Left ventricle myocardium inferior (tissue), 1 donor: ENCODE measurements around the gene DNAJB1. TPM values are rescaled to one million over a fixed set of nuclear protein-coding genes. Genes with fewer than 3 reads are reported as not detected.

Experiments used
- DNase-seq: peaks from one replicate; pipeline ENCODE4 v3.0.0-alpha.2; 2020
- H3K27ac ChIP-seq: fragments of 200-600 bp; replicated peaks from 2 replicates; pipeline ENCODE4 v1.8.0; 2021
- H3K27me3 ChIP-seq: fragments of 200-600 bp; 2 replicates; pipeline ENCODE4 v1.8.0; 2021; ENCODE audit warnings: low read depth
- H3K36me3 ChIP-seq: fragments of 200-600 bp; 2 replicates; pipeline ENCODE4 v1.8.0; 2021
- H3K4me1 ChIP-seq: fragments of 200-600 bp; 2 replicates; pipeline ENCODE4 v1.8.0; 2021
- H3K4me3 ChIP-seq: fragments of 200-600 bp; 2 replicates; pipeline ENCODE4 v1.8.0; 2021; ENCODE audit warnings: mild to moderate bottlenecking, moderate library complexity
- H3K9me3 ChIP-seq: fragments of 200-600 bp; replicated peaks from 2 replicates; pipeline ENCODE4 v1.8.0; 2021
- intact Hi-C: fragments of 100-400 bp; cut with micrococcal nuclease; formaldehyde crosslinking; loops from one replicate; pipeline ENCODE4 v1.11.0; 2022
- total RNA-seq: library from RNA; stranded (reverse); fragmentation: NEBNext Ultra II Directional; extraction: Animal tissue kit (Norgen Biotek cat#: 25700); gene quantifications from one replicate; pipeline ENCODE4 v1.2.1, GENCODE V29; 2021
- TF ChIP-seq, protein P1 (sequence below): fragments of 200-600 bp; IDR thresholded peaks from 2 replicates; pipeline ENCODE4 v1.8.0; 2021; ENCODE audit warnings: antibody characterized with exemption, mild to moderate bottlenecking, borderline replicate concordance
- donor health status: DM: no; HTN: yes; CAD: no; lungs with severe emphysema.

DNAJB1 gene
- total RNA-seq, 1 donor from 2014 or later = 48.7 TPM

DNA sequence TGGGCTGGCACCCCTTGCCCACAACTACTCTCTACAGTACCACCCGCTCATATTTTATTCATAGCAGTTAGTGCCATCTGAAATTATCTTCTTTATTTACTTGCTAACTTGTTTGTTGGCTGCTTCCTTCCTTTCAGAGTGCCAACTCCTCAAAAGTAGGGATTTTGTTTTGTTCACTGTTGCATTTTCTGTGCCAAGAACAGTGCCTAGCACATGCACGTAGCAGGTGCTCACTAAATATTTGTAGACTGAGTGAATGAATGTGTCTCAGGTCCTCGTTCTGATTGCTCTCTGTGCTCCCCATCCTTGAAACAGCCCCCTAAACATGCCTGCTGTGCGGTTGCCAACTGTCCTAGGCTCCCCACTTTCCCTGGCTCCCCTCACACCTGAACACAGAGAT is 23.8 kb downstream of the DNAJB1 start:
- peak overlapping the region; percentile 96 for H3K4me3 ChIP-seq
- H3K36me3 ChIP-seq = peaks cover 25% of the 10 kb centered on the region
- DNase-seq = no peak
- no peak overlapping the region for H3K27ac ChIP-seq
- H3K4me1 ChIP-seq = peaks cover 30% of the 10 kb centered on the region
- H3K27me3 ChIP-seq = no peaks in the 10 kb centered on the region
- TF ChIP-seq, protein P1, sequence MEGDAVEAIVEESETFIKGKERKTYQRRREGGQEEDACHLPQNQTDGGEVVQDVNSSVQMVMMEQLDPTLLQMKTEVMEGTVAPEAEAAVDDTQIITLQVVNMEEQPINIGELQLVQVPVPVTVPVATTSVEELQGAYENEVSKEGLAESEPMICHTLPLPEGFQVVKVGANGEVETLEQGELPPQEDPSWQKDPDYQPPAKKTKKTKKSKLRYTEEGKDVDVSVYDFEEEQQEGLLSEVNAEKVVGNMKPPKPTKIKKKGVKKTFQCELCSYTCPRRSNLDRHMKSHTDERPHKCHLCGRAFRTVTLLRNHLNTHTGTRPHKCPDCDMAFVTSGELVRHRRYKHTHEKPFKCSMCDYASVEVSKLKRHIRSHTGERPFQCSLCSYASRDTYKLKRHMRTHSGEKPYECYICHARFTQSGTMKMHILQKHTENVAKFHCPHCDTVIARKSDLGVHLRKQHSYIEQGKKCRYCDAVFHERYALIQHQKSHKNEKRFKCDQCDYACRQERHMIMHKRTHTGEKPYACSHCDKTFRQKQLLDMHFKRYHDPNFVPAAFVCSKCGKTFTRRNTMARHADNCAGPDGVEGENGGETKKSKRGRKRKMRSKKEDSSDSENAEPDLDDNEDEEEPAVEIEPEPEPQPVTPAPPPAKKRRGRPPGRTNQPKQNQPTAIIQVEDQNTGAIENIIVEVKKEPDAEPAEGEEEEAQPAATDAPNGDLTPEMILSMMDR = no peak
- H3K9me3 ChIP-seq = no peaks in the 10 kb centered on the region
- intact Hi-C loops = no loop called here

DNA sequence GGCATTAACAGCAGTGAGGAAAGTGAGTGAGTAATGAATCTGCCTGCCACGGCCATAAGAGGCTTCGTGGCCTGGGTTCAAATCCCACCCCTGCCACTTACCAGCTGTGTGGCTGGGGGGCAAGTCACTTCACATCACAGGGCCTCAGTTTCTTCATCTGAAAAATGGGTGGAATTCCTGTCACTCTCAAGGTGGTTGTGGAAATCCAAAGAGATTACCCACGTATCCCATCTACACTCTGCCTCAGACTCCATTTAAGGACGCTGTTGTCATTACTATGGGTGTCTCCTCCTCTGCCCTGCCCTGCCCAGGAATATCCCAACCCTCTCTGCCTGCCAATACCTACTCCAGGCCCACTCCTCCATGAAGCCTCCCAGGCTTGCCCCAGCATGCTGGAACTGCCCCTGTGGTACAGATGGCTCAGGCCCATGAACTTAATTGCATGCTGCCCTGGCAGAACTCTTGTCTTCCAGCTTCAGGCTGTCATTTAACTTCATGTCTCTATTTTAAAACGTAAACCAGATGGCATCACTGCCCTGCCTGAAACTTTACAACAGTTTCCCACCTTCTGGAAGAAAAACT is 25.4 kb downstream of the DNAJB1 start:
- Histone ChIP-seq H3K4me1 (peaks cover 29% of the 10 kb centered on the region), H3K27ac (no peak overlapping the region), H3K9me3 (no peaks in the 10 kb centered on the region), H3K36me3 (peaks cover 41% of the 10 kb centered on the region), H3K27me3 (no peaks in the 10 kb centered on the region), H3K4me3 (no peak overlapping the region)
- DNase-seq = no peak
- intact Hi-C loops = no loop called here
- TF ChIP-seq, protein P1 = no peak

GRCh38 chr19:14487370-14488125 is 30.6 kb downstream of the DNAJB1 start:
- peaks cover 6% of the 10 kb centered on the region for H3K4me1 ChIP-seq
- no peak for DNase-seq
- H3K27ac ChIP-seq = no peak overlapping the region
- TF ChIP-seq, protein P1 = no peak
- peaks cover 72% of the 10 kb centered on the region for H3K36me3 ChIP-seq
- H3K9me3 ChIP-seq = no peaks in the 10 kb centered on the region
- intact Hi-C loops = no loop called here
- no peak overlapping the region for H3K4me3 ChIP-seq
- H3K27me3 ChIP-seq = no peaks in the 10 kb centered on the region

DNA sequence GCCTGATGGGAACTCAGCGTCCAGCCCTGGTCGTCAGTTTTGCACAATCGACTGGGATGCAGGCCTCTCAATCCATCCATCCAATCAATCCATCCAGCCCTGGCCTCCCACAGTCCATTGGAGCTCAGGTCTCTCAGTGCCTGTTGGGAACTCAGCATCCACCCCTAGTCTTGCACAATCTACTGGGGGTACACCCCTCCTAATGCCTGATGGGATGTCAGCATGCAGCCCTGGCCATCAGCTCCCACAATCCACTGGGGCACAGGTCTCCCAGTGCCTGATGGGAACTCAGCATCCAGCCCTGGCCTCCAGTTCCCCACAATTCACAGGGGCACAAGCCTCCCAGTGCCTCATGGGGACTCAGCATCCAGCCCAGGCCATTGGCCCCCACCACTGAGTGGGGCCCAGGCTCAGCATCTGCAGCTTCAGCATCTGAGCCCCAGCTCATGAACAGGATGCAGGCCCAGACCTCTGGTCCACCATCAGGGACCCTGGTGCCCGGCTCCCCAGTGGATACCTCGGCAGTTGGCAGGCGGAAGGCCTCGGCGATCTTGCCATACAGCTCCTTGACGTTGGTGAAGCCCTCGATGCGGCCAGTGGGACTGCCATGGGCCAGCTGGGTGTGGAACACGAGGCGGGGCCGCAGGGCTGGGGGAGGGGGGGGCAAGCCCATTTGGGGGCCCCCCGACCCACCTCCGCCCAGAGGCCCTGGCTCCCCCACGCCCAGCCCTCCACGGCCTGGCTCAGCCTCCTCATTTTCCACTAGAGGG is 35.8 kb downstream of the DNAJB1 start:
- Histone ChIP-seq H3K27ac (no peak overlapping the region), H3K36me3 (peaks cover 72% of the 10 kb centered on the region), H3K4me3 (no peak overlapping the region), H3K4me1 (peaks cover 15% of the 10 kb centered on the region), H3K9me3 (no peaks in the 10 kb centered on the region), H3K27me3 (peaks cover 5% of the 10 kb centered on the region)
- TF ChIP-seq, protein P1 = no peak
- intact Hi-C loops = no loop called here
- DNase-seq = no peak

GRCh38 chr19:14480700-14481079 is 37.5 kb downstream of the DNAJB1 start:
- DNase-seq = no peak
- Histone ChIP-seq H3K9me3 (no peaks in the 10 kb centered on the region), H3K4me1 (peaks cover 17% of the 10 kb centered on the region), H3K4me3 (no peak overlapping the region), H3K36me3 (peaks cover 67% of the 10 kb centered on the region), H3K27ac (no peak overlapping the region), H3K27me3 (peaks cover 10% of the 10 kb centered on the region)
- TF ChIP-seq, protein P1 = no peak
- intact Hi-C loops = no loop called here
